GM21447 (cell line): ENCODE measurements around the gene ELP4.

Source experiments
- ATAC-seq: cut with Tn5 transposase; IDR thresholded peaks from one replicate; pipeline ENCODE4 v1.9.1; 2021; ENCODE audit not compliant: unreplicated experiment

The ELP4 gene

DNA sequence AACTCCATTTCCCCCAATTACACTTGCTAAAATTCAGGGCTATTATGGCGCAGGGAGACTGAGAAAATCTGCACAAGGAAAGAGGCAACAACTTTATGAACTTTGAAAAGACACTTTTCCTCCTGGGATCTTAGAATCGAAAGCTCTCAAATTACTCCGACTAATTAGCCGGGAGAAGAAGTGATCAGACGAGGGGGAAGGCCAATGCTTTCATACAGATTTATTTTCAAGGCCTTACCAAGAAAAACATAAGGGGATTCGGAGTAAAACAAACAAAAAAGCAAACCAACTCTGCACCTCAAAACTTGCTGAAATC, 299.9 kb downstream of the ELP4 start:
- no peak for ATAC-seq

DNA sequence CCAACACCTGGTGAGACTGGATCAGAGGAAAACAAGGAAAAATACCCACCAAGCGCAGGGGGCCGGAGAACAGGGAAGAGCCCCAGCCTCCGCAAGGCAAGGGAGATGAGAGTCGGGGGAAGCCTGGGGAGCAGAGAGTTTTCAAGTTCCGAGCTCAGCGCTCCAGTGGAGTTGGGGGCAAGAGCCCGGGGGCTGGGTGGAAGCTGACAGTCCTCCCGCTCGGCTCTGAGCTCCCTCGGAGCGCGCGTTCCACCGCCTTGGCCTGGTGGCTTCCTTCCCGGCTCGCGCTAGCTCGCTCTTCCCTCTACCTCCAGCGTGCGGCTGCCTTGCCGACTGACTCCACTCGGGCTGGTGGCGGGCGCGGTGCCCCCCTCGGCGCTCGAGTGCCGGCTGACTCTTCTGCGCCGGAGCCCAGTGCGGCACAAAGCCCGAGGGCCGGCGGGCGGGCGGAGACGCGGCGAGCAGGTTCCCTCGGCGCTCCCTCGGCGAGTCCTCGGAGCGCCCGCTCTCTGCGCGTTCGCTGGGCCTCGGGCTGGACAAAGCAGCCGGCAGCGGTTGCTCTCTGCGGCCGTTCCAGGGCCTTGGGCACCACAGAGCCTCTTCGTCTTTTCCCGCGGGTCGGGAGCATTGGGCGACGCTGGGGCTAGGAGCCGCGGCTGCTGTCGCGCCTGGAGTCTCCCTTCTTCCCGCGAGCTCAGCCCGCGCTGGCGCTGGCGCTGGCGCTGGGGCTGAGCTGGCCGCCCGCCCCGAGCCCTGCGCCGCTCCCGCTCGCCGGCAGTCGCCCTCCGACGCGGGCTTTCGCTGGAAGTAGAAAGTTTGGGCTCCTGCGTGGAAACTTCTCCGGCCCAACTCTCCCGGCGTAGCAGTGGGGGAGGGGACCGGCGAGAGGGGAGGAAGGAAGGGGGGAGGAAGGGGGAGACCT, 300.6 kb downstream of the ELP4 start:
- ATAC-seq = no peak

DNA sequence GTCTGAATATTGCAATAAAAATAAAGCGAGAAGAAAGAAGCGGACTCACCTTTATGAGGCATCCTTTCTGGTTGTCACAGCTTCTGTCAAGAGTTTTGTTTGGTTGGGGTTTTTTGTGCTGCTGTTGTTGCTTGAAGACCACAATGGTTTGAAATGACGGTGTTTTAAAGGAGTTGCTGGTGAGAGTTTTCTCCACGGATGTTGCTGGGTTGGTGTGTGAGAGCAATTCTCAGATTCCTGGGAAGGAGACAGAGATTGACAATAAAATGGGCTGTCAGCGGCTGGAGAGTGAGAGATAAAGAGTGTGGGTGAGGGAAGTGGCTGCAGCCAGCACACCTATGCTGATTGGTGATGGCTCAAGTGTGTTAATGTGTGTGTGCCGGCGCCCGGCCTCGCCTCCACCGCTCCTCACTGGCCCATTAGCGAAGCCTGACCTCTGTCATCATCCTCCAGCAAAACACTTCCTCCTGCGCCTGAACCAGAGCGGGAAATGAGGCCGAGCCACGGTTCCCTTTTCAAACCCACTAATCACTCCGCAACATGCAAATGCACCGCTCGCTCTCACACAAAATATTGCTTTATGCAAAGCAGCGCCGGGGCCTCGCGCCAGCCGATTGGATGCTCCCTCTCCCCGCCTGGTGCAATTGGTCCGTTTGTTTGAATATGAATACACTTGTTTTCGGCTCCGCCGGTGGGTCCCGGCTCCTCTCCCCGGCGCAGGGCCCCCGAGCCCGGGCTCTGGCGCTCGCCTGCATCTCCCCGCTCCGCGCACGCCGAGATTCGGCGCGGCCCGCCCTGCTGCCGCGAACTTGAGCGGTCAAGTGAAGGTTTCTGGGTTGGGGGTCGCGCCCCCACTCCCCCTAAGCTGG, 301.4 kb downstream of the ELP4 start, which contains the start of gene PAX6:
PAX6 (minus strand) TSS at position 544 of the 869 bp plus-strand sequence. CDS start 4,911 bp downstream, outside the sequence.
- peak; percentile 67 for ATAC-seq

DNA sequence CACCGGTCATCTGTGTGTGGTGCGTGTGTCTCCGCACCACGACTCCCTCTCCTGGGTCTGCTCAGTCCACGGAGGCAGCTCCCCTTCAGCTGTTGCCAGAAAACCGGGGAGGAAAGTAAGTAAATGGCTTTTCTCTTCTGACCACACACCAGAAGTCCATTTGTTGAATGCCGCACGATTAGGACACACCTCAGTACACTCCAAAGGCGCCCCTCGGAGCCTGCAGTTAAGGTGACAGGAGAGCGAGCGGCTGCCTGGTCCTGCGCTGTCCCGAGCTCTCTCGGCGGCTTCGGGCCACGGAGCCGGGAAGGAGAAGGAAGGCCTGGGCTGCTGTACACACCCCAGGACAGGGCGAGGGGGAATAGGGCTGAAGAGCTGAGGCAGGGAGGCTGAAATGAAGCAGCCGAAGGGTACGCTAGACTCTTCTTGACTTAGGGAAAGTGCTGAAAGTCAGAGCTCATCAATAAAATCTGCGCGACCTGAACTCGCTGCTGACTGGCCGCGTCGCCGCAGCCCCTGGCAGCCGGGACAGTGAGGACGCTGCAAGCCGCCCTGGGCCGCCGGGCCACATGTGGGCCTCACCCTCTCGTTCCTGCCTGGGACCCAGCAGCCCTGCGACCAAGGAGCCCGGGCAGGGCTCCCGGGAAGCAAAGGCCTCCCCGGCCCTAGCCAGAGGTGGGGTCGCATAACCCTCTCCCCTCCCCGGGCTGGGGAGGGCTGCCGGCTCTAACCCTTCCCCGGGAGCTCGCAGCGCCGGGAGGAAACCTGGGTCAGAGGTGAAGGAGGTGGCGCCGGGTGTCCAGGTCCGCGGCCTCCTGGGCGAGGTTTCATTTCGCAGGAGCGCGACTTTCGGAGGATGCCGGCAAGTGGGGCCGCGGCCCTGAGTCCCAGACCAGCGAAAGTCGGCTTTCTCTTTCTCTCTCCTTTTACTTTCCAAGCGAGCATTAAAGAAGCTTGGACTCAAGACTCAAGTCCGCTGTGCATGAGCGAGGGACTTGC, 303.1 kb downstream of the ELP4 start:
- ATAC-seq = no peak

DNA sequence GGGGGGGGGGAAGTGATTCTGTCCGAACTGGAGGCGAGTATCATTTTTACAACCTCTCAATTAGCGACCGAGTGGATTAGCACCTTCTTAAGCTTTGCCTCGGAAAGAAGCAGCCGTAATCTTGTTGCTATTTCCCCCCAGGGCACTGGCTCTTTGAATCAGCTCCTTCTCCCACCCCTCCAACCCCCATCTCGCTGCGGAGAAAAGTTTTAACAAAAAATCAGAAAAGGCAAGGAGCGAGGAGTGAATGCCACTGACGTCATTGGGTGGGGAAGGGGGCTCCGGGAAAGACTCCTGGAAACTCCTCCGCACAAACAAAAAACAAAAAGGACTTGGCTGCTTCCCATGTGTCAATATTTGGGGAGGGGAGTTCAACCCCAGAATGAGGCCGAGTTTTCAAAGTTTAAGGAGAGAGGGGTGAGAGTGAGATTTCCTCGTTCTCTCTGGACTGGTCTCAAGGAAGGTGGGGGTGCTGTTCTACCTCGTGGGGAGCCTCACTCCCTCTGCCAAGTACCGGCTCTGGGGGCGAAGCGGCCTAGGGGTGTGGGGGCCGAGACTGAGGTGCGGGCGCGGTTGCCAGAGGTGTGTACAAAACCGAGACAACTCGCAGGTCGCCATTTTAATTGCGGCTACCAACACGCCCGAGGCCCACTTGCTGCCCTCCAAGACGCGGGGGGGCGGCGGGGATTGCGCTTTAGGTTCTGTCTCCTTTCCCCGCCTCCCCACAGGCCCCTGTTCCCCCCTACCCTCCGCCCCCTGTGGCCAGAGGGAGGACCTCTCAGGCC, 304.0 kb downstream of the ELP4 start:
- no peak for ATAC-seq

DNA sequence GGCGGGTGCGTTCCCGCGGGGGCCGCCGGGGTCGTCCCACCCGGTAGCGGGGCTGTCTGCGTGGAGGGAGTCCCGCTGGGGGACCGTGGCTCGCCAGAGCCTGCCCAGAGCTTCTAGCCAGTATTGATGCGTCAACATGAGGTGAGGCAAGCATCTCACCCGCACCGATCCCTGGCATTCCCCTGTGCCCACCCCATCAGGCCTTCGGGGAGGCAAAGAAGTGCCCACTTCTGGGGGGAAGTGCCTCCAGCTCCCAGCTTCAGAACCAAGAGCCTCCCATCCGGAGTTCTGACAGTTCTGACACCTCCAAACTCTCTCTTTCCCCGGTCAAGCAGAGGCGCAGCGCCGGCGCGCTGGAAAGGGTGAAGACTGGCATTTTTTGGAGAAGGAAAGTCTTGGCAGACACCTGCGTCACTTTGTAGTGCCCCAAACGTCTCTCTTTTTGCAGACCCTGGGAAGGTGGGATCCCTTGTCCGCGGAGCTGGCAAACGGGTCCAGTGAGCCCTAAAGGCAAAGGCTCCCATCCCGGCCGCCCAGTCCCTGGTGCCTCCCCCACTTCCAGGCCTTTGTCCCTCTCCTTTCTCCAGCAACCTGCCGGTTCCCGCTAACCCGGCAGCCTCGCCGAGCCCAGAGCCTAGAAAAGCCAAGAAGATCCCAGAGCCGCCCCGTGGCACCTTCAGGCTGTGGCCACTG, 304.8 kb downstream of the ELP4 start:
- no peak for ATAC-seq

DNA sequence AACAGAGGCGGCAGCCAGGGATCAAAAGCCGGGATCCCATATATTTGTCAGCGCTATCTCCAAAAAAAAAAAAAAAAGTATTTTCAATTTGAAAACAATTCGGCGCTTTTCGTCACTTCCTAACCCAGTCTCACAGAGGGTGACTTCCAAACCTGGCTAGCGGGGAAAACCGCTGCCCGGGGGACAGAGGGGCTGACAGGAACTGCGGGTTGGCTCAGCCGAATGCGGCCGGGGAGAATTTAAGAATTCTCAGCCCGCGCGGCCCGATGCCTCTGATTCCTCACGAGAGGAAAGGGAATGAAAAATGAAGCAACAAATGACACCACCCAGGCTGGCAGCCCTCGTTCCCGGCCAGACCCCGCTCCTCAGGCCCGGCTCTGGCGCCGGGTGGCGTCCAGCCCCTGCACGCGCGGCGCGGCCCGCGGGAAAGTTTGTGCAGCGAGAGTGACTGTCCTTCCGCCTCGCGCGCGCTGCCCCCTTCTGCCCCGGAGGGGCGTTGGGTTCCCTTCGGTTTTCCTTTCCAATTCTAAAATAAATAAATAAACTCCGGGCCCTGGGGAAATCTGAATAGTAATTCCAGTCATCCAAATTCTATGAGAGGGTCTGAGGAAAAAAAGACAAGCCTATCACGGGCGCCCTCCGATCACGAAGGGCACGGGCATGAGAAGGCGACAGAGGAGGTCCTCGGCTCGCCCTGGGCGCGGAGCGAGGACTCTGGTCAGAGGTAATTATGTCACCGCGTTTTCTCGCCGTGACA, 306.3 kb downstream of the ELP4 start:
- ATAC-seq = no peak

DNA sequence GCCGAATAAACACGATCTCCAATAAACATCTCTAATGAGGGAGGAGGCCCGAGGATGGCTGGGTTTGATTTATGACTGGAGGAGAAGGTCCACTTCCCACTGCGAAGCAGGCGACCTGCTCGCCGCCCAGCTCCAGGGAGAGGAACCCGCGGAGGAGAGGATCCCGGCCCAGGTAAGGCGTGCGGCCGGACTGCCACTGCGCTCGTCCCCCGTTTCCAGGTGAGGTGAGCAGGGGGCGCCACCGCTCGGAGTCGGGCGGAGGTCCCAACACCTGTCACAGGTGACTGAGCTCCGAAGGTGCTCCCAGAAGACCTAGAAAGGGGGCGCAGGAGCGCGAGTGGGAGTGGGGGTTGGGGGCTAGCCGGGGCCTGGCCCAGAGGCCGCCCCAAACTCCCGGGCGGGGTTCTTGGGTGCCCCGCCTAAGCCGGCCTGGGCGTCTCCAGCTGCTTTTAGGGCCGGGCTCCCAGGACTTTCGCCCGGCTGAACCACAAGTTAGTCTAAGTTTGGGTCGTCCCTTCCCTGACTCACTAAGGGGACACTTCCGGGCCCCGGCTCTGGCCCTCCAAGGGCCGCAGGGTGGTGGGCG, 307.0 kb downstream of the ELP4 start:
- ATAC-seq = no peak

DNA sequence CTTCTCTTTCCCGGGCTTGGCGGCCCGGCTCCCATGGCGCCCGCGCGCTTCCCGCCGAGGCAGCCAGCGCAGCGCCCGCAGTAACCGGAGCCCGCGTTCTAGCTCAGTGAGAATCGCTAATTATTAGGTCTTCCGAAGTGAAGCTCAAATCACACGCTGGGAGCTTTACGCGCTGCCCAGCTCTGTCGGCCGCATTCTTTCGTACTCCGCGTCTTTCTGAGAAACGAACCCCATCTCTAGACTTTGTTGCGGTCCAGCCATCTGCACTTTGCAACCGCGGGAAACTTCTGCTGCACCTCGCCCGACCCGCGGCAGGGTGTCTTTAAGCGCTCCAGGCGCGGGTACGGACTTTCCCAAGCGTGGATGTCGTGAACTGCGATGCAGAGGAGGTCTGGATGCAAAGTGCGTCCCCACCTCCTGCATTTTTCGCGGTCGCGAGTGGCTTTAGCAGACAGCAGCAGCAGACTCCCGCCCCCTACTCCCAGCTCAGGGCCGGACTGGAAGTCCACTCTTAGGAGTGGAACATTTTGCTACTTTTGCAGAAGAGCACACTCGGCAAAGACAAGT, 307.6 kb downstream of the ELP4 start:
- no peak for ATAC-seq

DNA sequence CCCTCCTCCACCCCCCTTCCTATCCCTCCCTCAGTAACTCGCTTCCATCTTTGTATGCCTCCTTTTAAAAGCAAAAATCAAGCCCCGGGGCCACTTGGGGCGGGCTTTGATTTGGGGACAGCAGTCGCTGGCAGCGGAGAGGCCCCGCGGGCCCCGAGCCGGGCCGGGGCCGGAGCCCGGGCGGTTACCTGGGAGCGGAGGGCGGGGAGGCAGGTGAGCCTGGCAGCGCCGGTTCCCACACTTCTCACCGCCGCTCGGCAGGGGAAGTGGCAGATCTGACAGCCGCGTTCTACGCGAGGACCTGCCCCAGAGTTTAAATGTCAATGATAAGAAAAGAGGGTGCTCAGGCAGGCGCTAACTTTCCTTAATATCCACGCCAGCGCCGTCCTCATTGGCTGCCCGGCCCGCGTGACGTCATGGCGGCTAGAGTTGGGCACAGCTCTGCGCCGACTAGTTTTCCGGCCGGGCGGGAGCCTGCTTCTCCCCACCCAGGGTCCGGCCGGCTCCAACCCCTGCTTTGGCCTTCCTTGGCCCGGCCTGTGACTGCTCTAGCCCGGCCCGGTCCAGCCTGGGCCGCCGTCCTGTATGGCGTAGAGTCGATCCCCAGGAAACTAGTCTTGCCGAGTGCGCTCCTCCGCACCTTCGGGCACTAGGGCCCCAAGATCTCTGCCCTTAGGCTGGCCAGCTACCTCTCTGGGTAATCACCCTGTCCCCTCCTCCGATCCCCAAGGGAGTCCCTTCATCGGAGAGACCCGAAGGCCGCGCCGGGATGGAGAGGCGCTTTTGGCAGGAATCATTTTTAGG, 308.3 kb downstream of the ELP4 start:
- ATAC-seq = no peak

DNA sequence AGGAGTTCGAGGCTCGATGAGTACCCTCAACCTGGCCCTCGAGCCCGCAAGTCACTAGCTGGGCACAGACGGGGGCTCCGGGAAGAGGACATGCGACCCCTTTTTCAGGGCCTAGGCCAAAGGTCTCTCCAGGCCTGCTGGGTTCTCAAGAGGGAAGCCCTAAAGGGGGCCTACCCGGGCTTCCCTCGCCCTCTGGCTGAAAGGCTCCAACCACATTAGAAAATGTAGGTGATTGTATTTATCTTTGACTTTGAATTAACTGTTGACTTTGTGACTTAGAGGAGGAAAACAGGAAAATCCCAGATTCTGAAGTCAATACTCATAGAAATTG, 308.8 kb downstream of the ELP4 start:
- no peak for ATAC-seq

DNA sequence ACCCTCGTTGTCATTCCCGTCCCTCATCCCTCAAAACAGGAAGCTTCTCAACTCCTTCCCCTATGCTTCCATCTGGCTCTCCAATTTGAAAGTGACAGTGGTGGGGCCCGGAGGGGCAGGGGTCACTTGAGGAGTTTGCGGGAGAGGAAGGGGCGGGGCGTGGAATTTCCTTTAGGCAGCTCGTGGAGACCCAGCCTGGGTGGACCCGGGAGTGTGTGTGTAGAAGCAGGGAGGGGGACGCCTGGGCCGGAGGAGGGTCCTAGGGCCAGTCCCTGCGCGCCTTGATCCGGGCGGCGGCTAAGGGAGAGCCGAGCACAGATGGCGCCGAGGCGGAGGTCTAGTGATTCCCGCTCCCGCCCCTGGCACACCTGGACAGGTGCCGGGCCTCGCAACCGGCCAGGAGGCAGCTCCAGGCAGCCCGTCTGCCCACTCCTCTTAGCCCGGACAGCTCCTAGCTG, 309.3 kb downstream of the ELP4 start:
- ATAC-seq = no peak

DNA sequence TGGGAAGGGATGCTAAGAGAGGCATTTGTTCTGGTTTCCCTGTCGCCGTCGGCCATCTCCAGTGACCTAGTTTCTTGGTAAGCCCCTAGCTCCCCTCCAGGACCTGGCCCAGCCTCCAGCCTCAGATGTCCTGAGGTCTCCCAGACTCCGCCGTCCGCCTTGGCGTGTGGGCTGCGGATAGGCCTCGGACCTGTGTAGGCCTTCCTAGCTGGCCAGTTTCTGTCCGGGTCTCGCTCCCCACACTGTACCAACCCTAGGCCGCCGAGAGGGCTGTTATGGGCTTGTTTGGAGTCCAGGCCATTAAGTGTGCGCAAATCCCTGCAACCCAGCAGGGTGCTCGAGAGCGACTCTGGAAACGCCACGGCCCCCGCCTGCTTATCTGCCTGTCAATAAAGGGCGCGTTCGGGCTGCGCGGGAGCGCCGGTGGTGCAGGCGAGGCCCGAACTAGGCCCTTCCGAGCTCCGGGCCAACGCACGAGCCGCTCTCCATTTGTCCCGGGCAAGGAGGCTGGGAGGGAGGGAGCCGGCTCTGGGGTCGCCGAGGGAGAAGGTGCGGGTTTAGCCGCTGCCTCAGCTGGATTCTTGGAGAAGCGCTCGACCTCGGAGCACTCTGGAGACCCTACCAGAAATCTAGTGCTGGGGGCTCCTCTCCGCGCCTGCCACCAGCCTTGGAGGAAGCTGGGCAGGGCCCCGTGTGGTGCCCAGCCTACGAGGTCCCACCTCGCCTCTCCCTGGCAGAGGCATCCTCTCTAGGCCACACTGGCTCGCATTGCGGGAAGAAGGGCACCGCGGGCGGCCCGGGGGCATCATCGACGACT, 310.3 kb downstream of the ELP4 start:
- no peak for ATAC-seq

DNA sequence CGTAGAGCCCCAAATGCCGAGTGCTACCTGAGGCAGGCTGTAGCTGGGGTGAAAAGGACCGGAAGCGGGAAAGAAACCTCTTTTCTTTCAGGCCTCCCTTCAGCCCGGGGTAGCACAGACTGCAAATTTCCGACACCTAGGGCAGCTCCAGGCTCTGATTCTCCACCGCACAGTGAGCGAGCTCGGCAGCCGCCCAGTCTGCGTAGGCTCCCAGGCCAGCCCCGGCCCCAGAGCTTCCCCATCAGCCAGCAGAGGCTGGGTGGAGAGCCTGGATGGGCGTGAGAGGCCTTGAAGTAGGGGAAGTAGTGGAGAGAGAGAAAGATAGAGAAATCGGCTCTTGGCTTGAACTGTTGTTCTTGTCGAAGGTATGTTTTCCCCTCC, 310.9 kb downstream of the ELP4 start:
- ATAC-seq = no peak

DNA sequence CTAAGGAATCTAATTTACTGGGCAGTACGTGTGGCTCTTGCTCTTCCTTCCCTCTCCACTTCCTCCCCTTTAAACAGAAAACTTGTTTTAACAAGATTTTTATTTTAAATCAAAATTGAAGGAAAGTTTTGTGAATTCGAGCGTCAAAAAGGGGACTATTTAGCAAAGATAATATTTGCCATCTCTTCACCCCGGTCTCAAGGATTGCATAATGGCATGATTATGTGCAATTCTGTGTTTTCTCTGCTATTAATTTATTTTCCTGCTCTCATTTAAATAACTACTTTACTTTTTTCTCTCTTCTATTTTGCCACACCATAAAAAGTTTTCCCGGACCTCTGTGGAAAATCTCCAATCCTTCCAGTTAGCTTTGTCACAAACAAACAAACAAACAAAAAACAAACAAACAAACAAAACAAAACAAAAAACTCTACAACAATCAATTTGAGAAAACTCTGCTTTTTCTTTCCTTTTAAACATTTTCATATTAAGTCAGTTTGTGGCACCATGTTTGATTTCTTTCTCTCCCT, 311.7 kb downstream of the ELP4 start:
- ATAC-seq = no peak

DNA sequence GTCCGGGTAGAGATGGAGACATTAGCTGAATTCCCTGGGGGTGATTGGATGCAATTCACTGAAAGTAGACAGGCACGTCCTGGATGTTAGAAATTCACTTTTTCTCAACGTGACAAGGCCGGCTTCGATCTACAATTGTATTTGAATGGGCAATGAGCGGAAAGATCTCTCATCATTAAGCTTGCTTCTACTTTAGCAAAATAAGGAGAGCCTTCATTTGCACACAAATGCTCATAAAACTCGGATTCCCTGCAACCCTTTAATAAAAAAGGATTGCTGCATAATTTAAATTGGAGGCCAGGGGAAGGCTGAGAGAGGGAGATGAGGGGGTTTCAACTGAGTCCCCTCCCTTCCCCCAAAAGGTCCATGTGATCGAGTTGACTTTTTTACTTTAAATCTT, 312.2 kb downstream of the ELP4 start:
- ATAC-seq = no peak
